Loucy (cell line): Measurements from ENCODE around the gene CMC2.

Source experiments
- H2AFZ ChIP-seq: fragments of 200-600 bp; sonication (generic); 2 replicates; pipeline ENCODE4 v1.6.0; 2016; ENCODE audit warnings: antibody characterized with exemption, mild to moderate bottlenecking, low read length, moderate library complexity
- H3F3A ChIP-seq: fragments of 200-600 bp; 2 replicates; pipeline ENCODE4 v1.6.0; 2016; ENCODE audit warnings: antibody characterized with exemption, low read depth, mild to moderate bottlenecking
- H3K27me3 ChIP-seq: fragments of 200-600 bp; sonication (generic); 2 replicates; pipeline ENCODE4 v1.6.1; 2014; ENCODE audit warnings: low read length, mild to moderate bottlenecking; ENCODE audit not compliant: insufficient read depth, poor library complexity, severe bottlenecking
- H3K36me3 ChIP-seq: fragments of 200-600 bp; sonication (generic); 2 replicates; pipeline ENCODE4 v1.6.1; 2016; ENCODE audit warnings: low read length; ENCODE audit not compliant: insufficient read depth
- H3K4me1 ChIP-seq: fragments of 200-600 bp; sonication (generic); 2 replicates; pipeline ENCODE4 v1.5.1; 2014; ENCODE audit warnings: low read length, mild to moderate bottlenecking; ENCODE audit not compliant: insufficient read depth, poor library complexity, severe bottlenecking
- H3K4me2 ChIP-seq: fragments of 200-600 bp; sonication (generic); 2 replicates; pipeline ENCODE4 v1.6.0; 2014; ENCODE audit warnings: antibody characterized with exemption, low read length, low read depth, mild to moderate bottlenecking; ENCODE audit not compliant: poor library complexity, severe bottlenecking
- H3K4me3 ChIP-seq: fragments of 200-600 bp; sonication (generic); 2 replicates; pipeline ENCODE4 v1.5.1; 2014; ENCODE audit warnings: low read length, mild to moderate bottlenecking, mixed read lengths; ENCODE audit not compliant: poor library complexity, severe bottlenecking
- H3K79me2 ChIP-seq: fragments of 200-600 bp; sonication (generic); 2 replicates; pipeline ENCODE4 v1.6.1; 2014; ENCODE audit warnings: low read length; ENCODE audit not compliant: insufficient read depth
- H3K9ac ChIP-seq: fragments of 200-600 bp; sonication (generic); 2 replicates; pipeline ENCODE4 v1.6.0; 2014; ENCODE audit warnings: mild to moderate bottlenecking, low read depth, low read length, moderate library complexity; ENCODE audit not compliant: poor library complexity, severe bottlenecking
- H3K9me2 ChIP-seq: fragments of 200-600 bp; sonication (generic); replicated peaks from 2 replicates; pipeline ENCODE4 v1.6.1; 2016; ENCODE audit warnings: low read depth, low read length, mixed read lengths
- H3K9me3 ChIP-seq: fragments of 200-600 bp; sonication (generic); 2 replicates; pipeline ENCODE4 v1.6.1; 2014; ENCODE audit warnings: mild to moderate bottlenecking, antibody characterized with exemption, low read length, low read depth; ENCODE audit not compliant: insufficient read depth
- H4K20me1 ChIP-seq: fragments of 200-600 bp; sonication (generic); 2 replicates; pipeline ENCODE4 v1.6.0; 2014; ENCODE audit warnings: antibody characterized with exemption, low read length, mild to moderate bottlenecking; ENCODE audit not compliant: insufficient read depth, poor library complexity, severe bottlenecking
- CTCF ChIP-seq: fragments of 200-600 bp; sonication (generic); conservative IDR thresholded peaks from 2 replicates; pipeline ENCODE4 v1.5.1; 2014; ENCODE audit warnings: mild to moderate bottlenecking, antibody characterized with exemption, low read length
- EZH2phosphoT487 ChIP-seq: fragments of 200-600 bp; IDR thresholded peaks from 2 replicates; pipeline ENCODE4 v1.6.1; 2018; ENCODE audit warnings: antibody characterized with exemption, mild to moderate bottlenecking, moderate library complexity, borderline replicate concordance

CMC2 gene

GRCh38 chr16:80932708-80933095 is 74.0 kb downstream of the CMC2 start:
- H2AFZ ChIP-seq: no peak overlapping the region
- H3K4me3 ChIP-seq: no peak overlapping the region
- no peaks in the 10 kb centered on the region for H3K9me3 ChIP-seq
- H3K9me2 ChIP-seq: no peaks in the 10 kb centered on the region
- H3K79me2 ChIP-seq: no peaks in the 10 kb centered on the region
- H4K20me1 ChIP-seq: no peaks in the 10 kb centered on the region
- H3K27me3 ChIP-seq: peaks cover 9% of the 10 kb centered on the region
- no peaks in the 10 kb centered on the region for H3K4me1 ChIP-seq
- TF ChIP-seq EZH2phosphoT487: no peak
- no peak for TF ChIP-seq CTCF
- no peaks in the 10 kb centered on the region for H3K36me3 ChIP-seq
- H3K4me2 ChIP-seq: no peak overlapping the region
- no peak overlapping the region for H3K9ac ChIP-seq
- H3F3A ChIP-seq: no peaks in the 10 kb centered on the region

DNA sequence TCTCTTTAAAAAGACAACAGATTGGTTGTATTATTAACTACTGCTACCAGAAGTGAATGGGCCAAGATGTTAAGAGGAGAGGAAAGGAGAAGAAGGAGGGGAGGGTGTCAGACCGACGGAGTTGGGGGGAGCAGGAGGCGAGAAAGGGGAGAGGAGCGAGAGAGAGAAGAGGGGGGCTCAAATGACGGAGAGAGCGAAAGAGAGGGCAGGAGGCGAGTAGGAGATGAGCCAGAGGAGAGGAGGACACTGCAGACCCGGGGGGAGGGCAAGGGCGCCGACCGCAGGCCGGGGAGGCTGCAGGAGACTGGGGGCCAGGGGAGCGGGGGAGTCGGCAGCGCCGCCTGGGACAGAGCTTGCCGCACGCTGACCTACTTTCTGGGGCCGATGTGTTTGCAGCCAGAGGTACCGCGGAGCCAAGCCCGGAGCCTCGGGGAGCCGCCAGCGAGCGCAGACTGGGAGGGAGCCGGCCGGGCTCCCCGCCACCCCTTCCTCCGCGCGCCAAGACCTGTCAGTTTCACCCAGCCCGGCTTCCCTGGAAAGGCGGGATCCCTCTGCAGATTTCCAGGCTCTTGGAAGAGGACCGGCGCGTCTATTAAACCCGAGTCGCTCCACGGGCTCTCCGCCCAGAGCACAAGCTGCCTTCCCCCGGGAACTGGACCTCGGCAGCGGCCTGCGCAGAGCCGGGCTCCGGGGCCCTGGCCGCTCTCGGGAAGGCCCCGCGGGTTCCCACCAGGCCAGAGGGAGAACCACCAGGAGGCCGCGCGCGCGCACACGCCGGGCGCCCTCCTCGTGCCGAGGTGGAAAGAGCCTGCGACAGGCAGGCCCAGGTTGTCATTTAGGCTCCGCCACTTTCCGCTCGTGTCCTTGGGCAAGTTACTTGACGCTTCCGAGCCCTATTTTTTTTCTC is 74.6 kb downstream of the CMC2 start:
- Histone ChIP-seq H3K4me3 (peak overlapping the region; percentile 49), H3K9ac (no peak overlapping the region), H4K20me1 (no peaks in the 10 kb centered on the region), H3K79me2 (no peaks in the 10 kb centered on the region), H3K27me3 (peaks cover 9% of the 10 kb centered on the region), H3F3A (no peaks in the 10 kb centered on the region), H3K4me1 (no peaks in the 10 kb centered on the region), H3K36me3 (no peaks in the 10 kb centered on the region), H3K9me2 (no peaks in the 10 kb centered on the region), H3K4me2 (peak overlapping the region; percentile 58), H2AFZ (peak overlapping the region; percentile 51; the same call in 1 of the 2 replicates), H3K9me3 (no peaks in the 10 kb centered on the region)
- TF ChIP-seq EZH2phosphoT487 (no peak), CTCF (no peak)

- Histone ChIP-seq H4K20me1 (no peaks in the 10 kb centered on the region), H3K4me1 (no peaks in the 10 kb centered on the region), H3K9me2 (no peaks in the 10 kb centered on the region), H3K4me2 (no peak overlapping the region), H3K9ac (no peak overlapping the region), H3K27me3 (no peaks in the 10 kb centered on the region), H3K79me2 (no peaks in the 10 kb centered on the region), H3K9me3 (no peaks in the 10 kb centered on the region), H3F3A (no peaks in the 10 kb centered on the region), H2AFZ (peak overlapping the region; percentile 77), H3K4me3 (no peak overlapping the region), H3K36me3 (no peaks in the 10 kb centered on the region)
- peak; percentile 97 for TF ChIP-seq CTCF
- no peak for TF ChIP-seq EZH2phosphoT487
These were observed 82.2 kb downstream of the CMC2 start for GRCh38 chr16:80924372-80924978.
